ENCODE data around the gene ZNF438. TPM values are rescaled to one million over a fixed set of nuclear protein-coding genes. Genes with fewer than 3 reads are reported as not detected.

ZNF438 gene
- total and polyA plus RNA-seq, 2 of the 13 experiments (the other 11 are each of a cell fraction or from before 2014, with no cell fraction given): 0.75 to 0.83 TPM

DNA sequence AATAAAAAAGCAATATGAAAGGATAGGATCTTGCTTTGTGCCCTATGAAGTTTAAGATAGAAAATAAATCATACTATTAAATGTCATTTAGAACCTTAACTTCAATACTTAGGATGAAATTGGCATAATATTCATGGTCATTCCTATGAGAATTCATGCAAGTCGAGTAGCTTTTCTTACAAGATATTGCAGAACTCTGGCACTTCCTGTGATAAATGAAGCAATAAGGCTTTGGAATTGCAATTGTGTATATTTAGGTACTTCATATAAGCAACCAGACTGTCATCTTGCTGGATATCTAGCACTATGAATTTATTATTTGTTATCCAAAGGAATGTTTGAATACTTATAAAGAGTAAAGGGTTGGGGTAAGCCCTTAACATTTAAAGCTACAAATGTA lies 116.5 kb downstream of the ZNF438 start:
- no peak overlapping the region for H3K4me2 ChIP-seq (ENCODE audit: low read depth, low read length)
- in situ Hi-C loops (cut with HindIII; ENCODE audit: extremely low pct_ligation_motif_present, low pct_unique_long_range_greater_than_20kb) (no loop called here), intact Hi-C loops (cut with micrococcal nuclease; ENCODE audit: unreplicated experiment) (no loop called here)
- WGBS (ENCODE audit: low lambda C conversion rate): 11% methylated on average over 1 of the region's 1 CpG
- no peaks in the 10 kb centered on the region for H3K79me2 ChIP-seq (ENCODE audit: insufficient read depth, low read length)
- H3K27ac ChIP-seq (ENCODE audit: extremely low read length, insufficient read depth, low read length): no peak overlapping the region
- TF ChIP-seq TEAD3 (CRISPR knock-in tag; optimal IDR thresholded peaks at IDR 0.05; ENCODE audit: borderline replicate concordance): no peak
- TF ChIP-seq ZFP1 (CRISPR knock-in tag; IDR thresholded peaks at IDR 0.05): no peak
- no peak for TF ChIP-seq ZNF326 (CRISPR knock-in tag; IDR thresholded peaks at IDR 0.05; ENCODE audit: borderline replicate concordance)
- no peak for TF ChIP-seq YY1 (IDR thresholded peaks at IDR 0.05; ENCODE audit: insufficient read depth, insufficient replicate concordance, low read depth, low read length)
- TF ChIP-seq TOPORS (CRISPR knock-in tag; IDR thresholded peaks at IDR 0.05): no peak
- TF ChIP-seq, protein P1, sequence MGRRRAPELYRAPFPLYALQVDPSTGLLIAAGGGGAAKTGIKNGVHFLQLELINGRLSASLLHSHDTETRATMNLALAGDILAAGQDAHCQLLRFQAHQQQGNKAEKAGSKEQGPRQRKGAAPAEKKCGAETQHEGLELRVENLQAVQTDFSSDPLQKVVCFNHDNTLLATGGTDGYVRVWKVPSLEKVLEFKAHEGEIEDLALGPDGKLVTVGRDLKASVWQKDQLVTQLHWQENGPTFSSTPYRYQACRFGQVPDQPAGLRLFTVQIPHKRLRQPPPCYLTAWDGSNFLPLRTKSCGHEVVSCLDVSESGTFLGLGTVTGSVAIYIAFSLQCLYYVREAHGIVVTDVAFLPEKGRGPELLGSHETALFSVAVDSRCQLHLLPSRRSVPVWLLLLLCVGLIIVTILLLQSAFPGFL (CRISPR knock-in tag; IDR thresholded peaks at IDR 0.05): no peak
- no peak for TF ChIP-seq HNF4A (CRISPR knock-in tag; IDR thresholded peaks at IDR 0.05)
- TF ChIP-seq SP5 (CRISPR knock-in tag; IDR thresholded peaks at IDR 0.05; ENCODE audit: borderline replicate concordance, low read depth): no peak
- no peak for TF ChIP-seq YEATS2 (CRISPR knock-in tag; IDR thresholded peaks at IDR 0.05; ENCODE audit: borderline replicate concordance)
- no peak for TF ChIP-seq TSC22D2 (CRISPR knock-in tag; IDR thresholded peaks at IDR 0.05; ENCODE audit: borderline replicate concordance)
- TF ChIP-seq ZNF678 (CRISPR knock-in tag; IDR thresholded peaks at IDR 0.05): no peak
- TF ChIP-seq HMG20A (CRISPR knock-in tag; IDR thresholded peaks at IDR 0.05; ENCODE audit: borderline replicate concordance): no peak
- POLR2A ChIA-PET: no interaction called here
- FAIRE-seq: no peak
- no peaks in the 10 kb centered on the region for H3K36me3 ChIP-seq (replicated peaks in 1 of 2; ENCODE audit: control insufficient read depth in 1 of 2, insufficient read depth in 2 of 2, low read length in 2 of 2)
- CTCF ChIA-PET (ENCODE audit: low intra/inter-chr PET ratio, low total read pairs): no interaction called here
- H3K9me3 ChIP-seq (ENCODE audit: low read length): no peaks in the 10 kb centered on the region
- no peaks in the 10 kb centered on the region for H3K27me3 ChIP-seq (ENCODE audit: control insufficient read depth in 1 of 2, insufficient read depth in 2 of 2, low read length in 2 of 2)
- no peaks in the 10 kb centered on the region for H4K20me1 ChIP-seq (ENCODE audit: insufficient read depth, low read length)
- no peak for ATAC-seq
- H3K4me3 ChIP-seq (replicated peaks in 1 of 3; ENCODE audit: insufficient read depth in 1 of 3, low read depth in 2 of 3, low read length in 3 of 3): no peak overlapping the region
- no peak overlapping the region for H3K9ac ChIP-seq (ENCODE audit: insufficient read depth, low read depth, low read length)
- DNase-seq (ENCODE audit: low spot score): no peak
- BruUV-seq (replicated peaks): no TSS peak
- no peaks in the 10 kb centered on the region for H3K4me1 ChIP-seq (ENCODE audit: insufficient read depth, low read length)
- H2AFZ ChIP-seq (ENCODE audit: low read length): no peak overlapping the region

Data from HepG2 (cell line).